HEK293 (cell line): ENCODE measurements around the gene NDUFS1.
A peak's percentile ranks its signal among the peaks of the same experiment; 100 is the strongest.

Experiments
- GFI1B ChIP-seq: fragments of 450-650 bp; formaldehyde crosslinking; IDR thresholded peaks from 2 replicates; pipeline ENCODE4 v1.5.1; 2016; ENCODE audit warnings: missing biosample characterization, missing genetic modification characterization
- SP7 ChIP-seq: fragments of 450-650 bp; formaldehyde crosslinking; IDR thresholded peaks from 2 replicates; pipeline ENCODE4 v1.5.1; 2016; ENCODE audit warnings: missing biosample characterization, missing genetic modification characterization
- TRIM28 ChIP-seq: IDR thresholded peaks from 2 replicates; pipeline ENCODE4 v1.6.1; 2011; ENCODE audit warnings: low read length, control low read depth, borderline replicate concordance
- ZBTB7A ChIP-seq: fragments of 450-650 bp; formaldehyde crosslinking; IDR thresholded peaks from 2 replicates; pipeline ENCODE4 v1.5.1; 2016; ENCODE audit warnings: low read depth, missing biosample characterization, missing genetic modification characterization
- ZFHX2 ChIP-seq: fragments of 450-650 bp; formaldehyde crosslinking; conservative IDR thresholded peaks from 2 replicates; pipeline ENCODE4 v1.5.1; 2016; ENCODE audit warnings: missing biosample characterization, missing genetic modification characterization
- ZNF133 ChIP-seq: fragments of 450-650 bp; formaldehyde crosslinking; IDR thresholded peaks from 2 replicates; pipeline ENCODE4 v1.5.1; 2016; ENCODE audit warnings: missing biosample characterization, missing genetic modification characterization
- ZNF2 ChIP-seq: fragments of 450-650 bp; formaldehyde crosslinking; IDR thresholded peaks from 2 replicates; pipeline ENCODE4 v1.5.1; 2016; ENCODE audit warnings: missing biosample characterization, missing genetic modification characterization
- ZNF202 ChIP-seq: fragments of 450-650 bp; formaldehyde crosslinking; IDR thresholded peaks from 2 replicates; pipeline ENCODE4 v1.5.1; 2016; ENCODE audit warnings: missing biosample characterization, missing genetic modification characterization, borderline replicate concordance
- ZNF311 ChIP-seq: fragments of 450-650 bp; formaldehyde crosslinking; IDR thresholded peaks from 2 replicates; pipeline ENCODE4 v1.5.1; 2017; ENCODE audit warnings: missing biosample characterization, missing genetic modification characterization, borderline replicate concordance
- ZNF501 ChIP-seq: fragments of 450-650 bp; formaldehyde crosslinking; IDR thresholded peaks from 2 replicates; pipeline ENCODE4 v1.5.1; 2016; ENCODE audit warnings: missing biosample characterization, missing genetic modification characterization
- ZNF677 ChIP-seq: fragments of 450-650 bp; IDR thresholded peaks from 2 replicates; pipeline ENCODE4 v1.5.0; 2018; ENCODE audit warnings: missing biosample characterization, mild to moderate bottlenecking, missing genetic modification characterization, moderate library complexity
- TF ChIP-seq, protein P1 (sequence below): fragments of 450-650 bp; formaldehyde crosslinking; IDR thresholded peaks from 2 replicates; pipeline ENCODE4 v1.5.1; 2016; ENCODE audit warnings: missing biosample characterization, missing genetic modification characterization
- TF ChIP-seq, protein P2 (sequence below): fragments of 450-650 bp; formaldehyde crosslinking; IDR thresholded peaks from 2 replicates; pipeline ENCODE4 v1.5.1; 2016; ENCODE audit warnings: missing biosample characterization, missing genetic modification characterization
- TF ChIP-seq, protein P3 (sequence below): fragments of 450-650 bp; formaldehyde crosslinking; optimal IDR thresholded peaks from 2 replicates; pipeline ENCODE3; 2016; ENCODE audit warnings: missing biosample characterization, mild to moderate bottlenecking, missing genetic modification characterization
- TF ChIP-seq, protein P4 (sequence below): fragments of 450-650 bp; formaldehyde crosslinking; IDR thresholded peaks from 2 replicates; pipeline ENCODE4 v1.5.1; 2016; ENCODE audit warnings: missing biosample characterization, missing genetic modification characterization
- TF ChIP-seq, protein P5 (sequence below): fragments of 450-650 bp; formaldehyde crosslinking; IDR thresholded peaks from 2 replicates; pipeline ENCODE4 v1.5.1; 2016; ENCODE audit warnings: missing biosample characterization, missing genetic modification characterization
- TF ChIP-seq, protein P6 (sequence below): fragments of 450-650 bp; formaldehyde crosslinking; conservative IDR thresholded peaks from 2 replicates; pipeline ENCODE4 v1.5.1; 2016; ENCODE audit warnings: low read depth, missing biosample characterization, missing genetic modification characterization
- TF ChIP-seq, protein P7 (sequence below): fragments of 450-650 bp; formaldehyde crosslinking; IDR thresholded peaks from 2 replicates; pipeline ENCODE4 v1.5.1; 2016; ENCODE audit warnings: missing biosample characterization, missing genetic modification characterization
- TF ChIP-seq, protein P8 (sequence below): IDR thresholded peaks from 2 replicates; pipeline ENCODE4 v1.6.1; 2011; ENCODE audit warnings: mild to moderate bottlenecking, low read depth, low read length, borderline replicate concordance

NDUFS1 gene

DNA sequence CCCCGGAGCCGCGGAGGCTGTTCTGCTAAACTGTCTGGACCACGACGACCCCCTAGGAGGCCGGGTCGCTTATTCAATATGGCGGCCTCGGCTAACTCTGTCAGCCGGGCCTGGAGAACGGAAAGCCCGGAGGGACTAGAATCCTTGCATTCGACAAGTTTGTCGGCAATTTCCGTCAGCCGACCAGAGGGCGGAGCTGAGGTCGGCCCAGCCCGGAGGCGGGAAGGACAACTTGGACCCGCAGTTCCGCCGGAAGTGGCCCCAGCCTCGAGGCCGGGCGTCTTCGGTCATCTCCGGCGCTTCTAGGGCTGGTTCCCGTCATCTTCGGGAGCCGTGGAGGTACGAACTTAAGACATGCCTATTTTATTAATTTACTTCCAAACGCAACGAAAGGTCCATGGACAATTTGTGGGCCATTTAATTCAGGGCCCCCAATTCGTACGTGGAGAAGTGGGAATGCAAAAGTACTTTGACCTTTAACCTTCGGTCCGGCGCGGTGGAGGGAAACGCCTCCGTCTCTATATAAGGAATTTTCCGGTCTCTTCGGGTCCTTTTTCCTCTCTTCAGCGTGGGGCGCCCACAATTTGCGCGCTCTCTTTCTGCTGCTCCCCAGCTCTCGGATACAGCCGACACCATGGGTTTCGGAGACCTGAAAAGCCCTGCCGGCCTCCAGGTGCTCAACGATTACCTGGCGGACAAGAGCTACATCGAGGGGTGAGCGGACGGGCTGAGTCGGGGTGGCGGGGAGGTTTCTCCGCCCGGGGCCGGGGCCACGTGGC lies at the start of gene NDUFS1, which contains the start of gene EEF1B2 (continued):
- TF ChIP-seq, protein P1, sequence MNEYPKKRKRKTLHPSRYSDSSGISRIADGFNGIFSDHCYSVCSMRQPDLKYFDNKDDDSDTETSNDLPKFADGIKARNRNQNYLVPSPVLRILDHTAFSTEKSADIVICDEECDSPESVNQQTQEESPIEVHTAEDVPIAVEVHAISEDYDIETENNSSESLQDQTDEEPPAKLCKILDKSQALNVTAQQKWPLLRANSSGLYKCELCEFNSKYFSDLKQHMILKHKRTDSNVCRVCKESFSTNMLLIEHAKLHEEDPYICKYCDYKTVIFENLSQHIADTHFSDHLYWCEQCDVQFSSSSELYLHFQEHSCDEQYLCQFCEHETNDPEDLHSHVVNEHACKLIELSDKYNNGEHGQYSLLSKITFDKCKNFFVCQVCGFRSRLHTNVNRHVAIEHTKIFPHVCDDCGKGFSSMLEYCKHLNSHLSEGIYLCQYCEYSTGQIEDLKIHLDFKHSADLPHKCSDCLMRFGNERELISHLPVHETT: no peak
- TF ChIP-seq ZNF2 (tag by site-specific recombination) (no peak), ZNF202 (tag by site-specific recombination) (no peak), ZNF501 (0 out of 2 replicates have a peak, but pooled peaks have one; percentile 24), SP7 (tag by site-specific recombination) (no peak), ZNF133 (tag by site-specific recombination) (no peak), ZNF311 (tag by site-specific recombination) (no peak), TRIM28 (0 out of 2 replicates have a peak, but pooled peaks have one; percentile 34), ZBTB7A (tag by site-specific recombination) (no peak), GFI1B (tag by site-specific recombination) (no peak), ZFHX2 (tag by site-specific recombination) (0 out of 2 replicates have a peak, but pooled peaks have one; percentile 5), ZNF677 (tag by site-specific recombination) (no peak)
- TF ChIP-seq, protein P2, sequence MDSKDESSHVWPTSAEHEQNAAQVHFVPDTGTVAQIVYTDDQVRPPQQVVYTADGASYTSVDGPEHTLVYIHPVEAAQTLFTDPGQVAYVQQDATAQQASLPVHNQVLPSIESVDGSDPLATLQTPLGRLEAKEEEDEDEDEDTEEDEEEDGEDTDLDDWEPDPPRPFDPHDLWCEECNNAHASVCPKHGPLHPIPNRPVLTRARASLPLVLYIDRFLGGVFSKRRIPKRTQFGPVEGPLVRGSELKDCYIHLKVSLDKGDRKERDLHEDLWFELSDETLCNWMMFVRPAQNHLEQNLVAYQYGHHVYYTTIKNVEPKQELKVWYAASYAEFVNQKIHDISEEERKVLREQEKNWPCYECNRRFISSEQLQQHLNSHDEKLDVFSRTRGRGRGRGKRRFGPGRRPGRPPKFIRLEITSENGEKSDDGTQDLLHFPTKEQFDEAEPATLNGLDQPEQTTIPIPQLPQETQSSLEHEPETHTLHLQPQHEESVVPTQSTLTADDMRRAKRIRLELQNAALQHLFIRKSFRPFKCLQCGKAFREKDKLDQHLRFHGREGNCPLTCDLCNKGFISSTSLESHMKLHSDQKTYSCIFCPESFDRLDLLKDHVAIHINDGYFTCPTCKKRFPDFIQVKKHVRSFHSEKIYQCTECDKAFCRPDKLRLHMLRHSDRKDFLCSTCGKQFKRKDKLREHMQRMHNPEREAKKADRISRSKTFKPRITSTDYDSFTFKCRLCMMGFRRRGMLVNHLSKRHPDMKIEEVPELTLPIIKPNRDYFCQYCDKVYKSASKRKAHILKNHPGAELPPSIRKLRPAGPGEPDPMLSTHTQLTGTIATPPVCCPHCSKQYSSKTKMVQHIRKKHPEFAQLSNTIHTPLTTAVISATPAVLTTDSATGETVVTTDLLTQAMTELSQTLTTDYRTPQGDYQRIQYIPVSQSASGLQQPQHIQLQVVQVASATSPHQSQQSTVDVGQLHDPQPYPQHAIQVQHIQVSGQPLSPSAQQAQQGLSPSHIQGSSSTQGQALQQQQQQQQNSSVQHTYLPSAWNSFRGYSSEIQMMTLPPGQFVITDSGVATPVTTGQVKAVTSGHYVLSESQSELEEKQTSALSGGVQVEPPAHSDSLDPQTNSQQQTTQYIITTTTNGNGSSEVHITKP: 0 out of 2 replicates have a peak, but pooled peaks have one; percentile 22
- TF ChIP-seq, protein P3, sequence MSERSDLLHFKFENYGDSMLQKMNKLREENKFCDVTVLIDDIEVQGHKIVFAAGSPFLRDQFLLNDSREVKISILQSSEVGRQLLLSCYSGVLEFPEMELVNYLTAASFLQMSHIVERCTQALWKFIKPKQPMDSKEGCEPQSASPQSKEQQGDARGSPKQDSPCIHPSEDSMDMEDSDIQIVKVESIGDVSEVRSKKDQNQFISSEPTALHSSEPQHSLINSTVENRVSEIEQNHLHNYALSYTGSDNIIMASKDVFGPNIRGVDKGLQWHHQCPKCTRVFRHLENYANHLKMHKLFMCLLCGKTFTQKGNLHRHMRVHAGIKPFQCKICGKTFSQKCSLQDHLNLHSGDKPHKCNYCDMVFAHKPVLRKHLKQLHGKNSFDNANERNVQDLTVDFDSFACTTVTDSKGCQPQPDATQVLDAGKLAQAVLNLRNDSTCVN (tag by site-specific recombination): peak; percentile 51
- TF ChIP-seq, protein P4, sequence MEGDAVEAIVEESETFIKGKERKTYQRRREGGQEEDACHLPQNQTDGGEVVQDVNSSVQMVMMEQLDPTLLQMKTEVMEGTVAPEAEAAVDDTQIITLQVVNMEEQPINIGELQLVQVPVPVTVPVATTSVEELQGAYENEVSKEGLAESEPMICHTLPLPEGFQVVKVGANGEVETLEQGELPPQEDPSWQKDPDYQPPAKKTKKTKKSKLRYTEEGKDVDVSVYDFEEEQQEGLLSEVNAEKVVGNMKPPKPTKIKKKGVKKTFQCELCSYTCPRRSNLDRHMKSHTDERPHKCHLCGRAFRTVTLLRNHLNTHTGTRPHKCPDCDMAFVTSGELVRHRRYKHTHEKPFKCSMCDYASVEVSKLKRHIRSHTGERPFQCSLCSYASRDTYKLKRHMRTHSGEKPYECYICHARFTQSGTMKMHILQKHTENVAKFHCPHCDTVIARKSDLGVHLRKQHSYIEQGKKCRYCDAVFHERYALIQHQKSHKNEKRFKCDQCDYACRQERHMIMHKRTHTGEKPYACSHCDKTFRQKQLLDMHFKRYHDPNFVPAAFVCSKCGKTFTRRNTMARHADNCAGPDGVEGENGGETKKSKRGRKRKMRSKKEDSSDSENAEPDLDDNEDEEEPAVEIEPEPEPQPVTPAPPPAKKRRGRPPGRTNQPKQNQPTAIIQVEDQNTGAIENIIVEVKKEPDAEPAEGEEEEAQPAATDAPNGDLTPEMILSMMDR (tag by site-specific recombination): no peak
- TF ChIP-seq, protein P5, sequence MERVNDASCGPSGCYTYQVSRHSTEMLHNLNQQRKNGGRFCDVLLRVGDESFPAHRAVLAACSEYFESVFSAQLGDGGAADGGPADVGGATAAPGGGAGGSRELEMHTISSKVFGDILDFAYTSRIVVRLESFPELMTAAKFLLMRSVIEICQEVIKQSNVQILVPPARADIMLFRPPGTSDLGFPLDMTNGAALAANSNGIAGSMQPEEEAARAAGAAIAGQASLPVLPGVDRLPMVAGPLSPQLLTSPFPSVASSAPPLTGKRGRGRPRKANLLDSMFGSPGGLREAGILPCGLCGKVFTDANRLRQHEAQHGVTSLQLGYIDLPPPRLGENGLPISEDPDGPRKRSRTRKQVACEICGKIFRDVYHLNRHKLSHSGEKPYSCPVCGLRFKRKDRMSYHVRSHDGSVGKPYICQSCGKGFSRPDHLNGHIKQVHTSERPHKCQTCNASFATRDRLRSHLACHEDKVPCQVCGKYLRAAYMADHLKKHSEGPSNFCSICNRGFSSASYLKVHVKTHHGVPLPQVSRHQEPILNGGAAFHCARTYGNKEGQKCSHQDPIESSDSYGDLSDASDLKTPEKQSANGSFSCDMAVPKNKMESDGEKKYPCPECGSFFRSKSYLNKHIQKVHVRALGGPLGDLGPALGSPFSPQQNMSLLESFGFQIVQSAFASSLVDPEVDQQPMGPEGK: peak; percentile 11; the same call in 1 of the 2 replicates
- TF ChIP-seq, protein P6, sequence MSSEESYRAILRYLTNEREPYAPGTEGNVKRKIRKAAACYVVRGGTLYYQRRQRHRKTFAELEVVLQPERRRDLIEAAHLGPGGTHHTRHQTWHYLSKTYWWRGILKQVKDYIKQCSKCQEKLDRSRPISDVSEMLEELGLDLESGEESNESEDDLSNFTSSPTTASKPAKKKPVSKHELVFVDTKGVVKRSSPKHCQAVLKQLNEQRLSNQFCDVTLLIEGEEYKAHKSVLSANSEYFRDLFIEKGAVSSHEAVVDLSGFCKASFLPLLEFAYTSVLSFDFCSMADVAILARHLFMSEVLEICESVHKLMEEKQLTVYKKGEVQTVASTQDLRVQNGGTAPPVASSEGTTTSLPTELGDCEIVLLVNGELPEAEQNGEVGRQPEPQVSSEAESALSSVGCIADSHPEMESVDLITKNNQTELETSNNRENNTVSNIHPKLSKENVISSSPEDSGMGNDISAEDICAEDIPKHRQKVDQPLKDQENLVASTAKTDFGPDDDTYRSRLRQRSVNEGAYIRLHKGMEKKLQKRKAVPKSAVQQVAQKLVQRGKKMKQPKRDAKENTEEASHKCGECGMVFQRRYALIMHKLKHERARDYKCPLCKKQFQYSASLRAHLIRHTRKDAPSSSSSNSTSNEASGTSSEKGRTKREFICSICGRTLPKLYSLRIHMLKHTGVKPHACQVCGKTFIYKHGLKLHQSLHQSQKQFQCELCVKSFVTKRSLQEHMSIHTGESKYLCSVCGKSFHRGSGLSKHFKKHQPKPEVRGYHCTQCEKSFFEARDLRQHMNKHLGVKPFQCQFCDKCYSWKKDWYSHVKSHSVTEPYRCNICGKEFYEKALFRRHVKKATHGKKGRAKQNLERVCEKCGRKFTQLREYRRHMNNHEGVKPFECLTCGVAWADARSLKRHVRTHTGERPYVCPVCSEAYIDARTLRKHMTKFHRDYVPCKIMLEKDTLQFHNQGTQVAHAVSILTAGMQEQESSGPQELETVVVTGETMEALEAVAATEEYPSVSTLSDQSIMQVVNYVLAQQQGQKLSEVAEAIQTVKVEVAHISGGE (tag by site-specific recombination): peak; percentile 93
- TF ChIP-seq, protein P7, sequence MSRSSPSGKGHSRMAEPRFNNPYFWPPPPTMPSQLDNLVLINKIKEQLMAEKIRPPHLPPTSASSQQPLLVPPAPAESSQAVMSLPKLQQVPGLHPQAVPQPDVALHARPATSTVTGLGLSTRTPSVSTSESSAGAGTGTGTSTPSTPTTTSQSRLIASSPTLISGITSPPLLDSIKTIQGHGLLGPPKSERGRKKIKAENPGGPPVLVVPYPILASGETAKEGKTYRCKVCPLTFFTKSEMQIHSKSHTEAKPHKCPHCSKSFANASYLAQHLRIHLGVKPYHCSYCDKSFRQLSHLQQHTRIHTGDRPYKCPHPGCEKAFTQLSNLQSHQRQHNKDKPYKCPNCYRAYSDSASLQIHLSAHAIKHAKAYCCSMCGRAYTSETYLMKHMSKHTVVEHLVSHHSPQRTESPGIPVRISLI (tag by site-specific recombination): no peak
- TF ChIP-seq, protein P8, sequence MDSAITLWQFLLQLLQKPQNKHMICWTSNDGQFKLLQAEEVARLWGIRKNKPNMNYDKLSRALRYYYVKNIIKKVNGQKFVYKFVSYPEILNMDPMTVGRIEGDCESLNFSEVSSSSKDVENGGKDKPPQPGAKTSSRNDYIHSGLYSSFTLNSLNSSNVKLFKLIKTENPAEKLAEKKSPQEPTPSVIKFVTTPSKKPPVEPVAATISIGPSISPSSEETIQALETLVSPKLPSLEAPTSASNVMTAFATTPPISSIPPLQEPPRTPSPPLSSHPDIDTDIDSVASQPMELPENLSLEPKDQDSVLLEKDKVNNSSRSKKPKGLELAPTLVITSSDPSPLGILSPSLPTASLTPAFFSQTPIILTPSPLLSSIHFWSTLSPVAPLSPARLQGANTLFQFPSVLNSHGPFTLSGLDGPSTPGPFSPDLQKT: peak; percentile 99
